HG02973 (cell line): Measurements from ENCODE around the gene AKAP8L.
"Not testable (repeated sequence)": the region's sequence is repeated elsewhere in the genome, so short reads cannot be mapped to it uniquely, and the experiment has no call there.

ENCODE experiments used
- ATAC-seq: cut with Tn5 transposase; IDR thresholded peaks from one replicate; pipeline ENCODE4 v1.9.1; 2021; ENCODE audit warnings: moderate library complexity; ENCODE audit not compliant: unreplicated experiment

Gene AKAP8L

GRCh38 chr19:15419413-15420025 lies 731 bp upstream of the AKAP8L start:
- ATAC-seq = no peak

DNA sequence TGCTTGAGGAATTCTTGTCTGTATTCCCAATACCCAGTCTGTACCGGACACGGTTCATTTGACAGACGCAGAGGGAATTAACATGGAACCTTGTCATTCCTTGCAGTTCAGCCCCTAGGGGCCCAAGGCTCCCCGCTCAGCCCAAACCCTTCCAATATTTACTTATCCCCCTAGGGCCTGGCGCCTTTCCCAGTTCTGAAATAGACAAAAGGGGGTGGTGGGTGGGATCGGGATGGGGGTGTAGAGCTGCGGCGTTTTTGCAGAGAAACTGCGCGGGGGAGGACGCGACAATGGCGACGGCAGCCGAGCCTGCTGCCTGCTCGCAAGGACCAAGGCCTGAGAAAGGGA lies 583 bp downstream of the AKAP8L start:
- ATAC-seq = no peak

- no peak for ATAC-seq
These were observed 1.1 kb downstream of the AKAP8L start for GRCh38 chr19:15417699-15418098.

DNA sequence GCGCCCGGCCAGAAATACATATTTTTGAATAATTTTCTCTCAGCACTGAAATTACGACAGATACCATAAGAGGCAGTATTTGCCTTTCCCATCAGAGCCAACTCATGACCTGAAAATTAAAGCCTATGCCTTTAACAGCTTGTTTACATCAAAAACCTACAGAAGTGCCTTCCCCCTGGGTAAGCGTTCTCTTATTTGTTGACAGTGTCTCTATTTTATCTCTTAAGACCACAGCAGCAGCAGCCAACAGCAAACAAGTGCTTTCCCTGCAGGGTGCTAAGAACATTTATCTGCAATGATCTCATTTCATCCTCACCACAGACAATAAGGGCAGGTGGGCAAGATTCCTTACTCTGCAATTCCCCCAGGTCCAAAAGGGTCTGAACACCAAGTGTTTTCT lies 6.0 kb downstream of the AKAP8L start:
- no peak for ATAC-seq

DNA sequence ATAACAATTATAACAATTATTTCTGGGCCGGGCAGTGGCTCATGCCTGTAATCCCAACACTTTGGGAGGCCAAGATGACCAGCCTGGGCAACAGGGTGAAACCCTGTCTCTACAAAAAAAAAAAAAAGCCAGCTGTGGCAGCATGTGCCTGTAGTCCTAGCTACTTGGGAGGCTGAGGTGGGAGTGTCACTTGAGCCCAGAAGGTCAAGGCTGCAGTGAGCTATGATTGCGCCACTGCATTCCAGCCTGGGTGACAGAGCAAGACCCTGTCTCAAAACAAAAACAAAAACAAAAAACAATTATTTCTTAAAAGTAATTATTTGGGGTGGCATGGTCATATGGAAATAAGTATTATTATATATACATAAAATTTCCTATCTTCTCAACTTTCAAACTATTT lies 7.4 kb downstream of the AKAP8L start:
- not testable (repeated sequence) for ATAC-seq

- ATAC-seq = no peak
These were observed 14.0 kb downstream of the AKAP8L start for GRCh38 chr19:15404780-15405211.

- no peak for ATAC-seq
These were observed 14.6 kb downstream of the AKAP8L start for GRCh38 chr19:15404097-15404779.

GRCh38 chr19:15403151-15403531 lies 15.6 kb downstream of the AKAP8L start:
- ATAC-seq = no peak

GRCh38 chr19:15402411-15403150 lies 16.2 kb downstream of the AKAP8L start:
- no peak for ATAC-seq

DNA sequence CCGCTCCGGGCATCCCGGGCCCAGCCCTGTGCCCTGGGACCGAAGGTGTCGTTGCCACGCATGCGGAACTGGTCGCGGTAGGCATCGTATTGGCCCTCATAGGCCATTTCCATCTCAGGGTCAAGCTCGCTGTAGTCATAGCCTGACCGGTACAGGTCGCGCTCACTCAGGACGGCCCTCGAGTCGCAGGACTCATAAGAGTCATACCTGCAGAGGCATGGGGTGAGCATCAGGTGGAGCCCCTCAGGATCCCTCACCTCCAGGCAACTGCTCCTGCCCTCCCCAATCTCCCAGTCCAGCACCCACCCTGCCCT lies 17.4 kb downstream of the AKAP8L start:
- no peak for ATAC-seq

- no peak for ATAC-seq
These were observed 18.0 kb downstream of the AKAP8L start for GRCh38 chr19:15400521-15401396.

- ATAC-seq = no peak
These were observed 19.2 kb downstream of the AKAP8L start for GRCh38 chr19:15399635-15400034.

DNA sequence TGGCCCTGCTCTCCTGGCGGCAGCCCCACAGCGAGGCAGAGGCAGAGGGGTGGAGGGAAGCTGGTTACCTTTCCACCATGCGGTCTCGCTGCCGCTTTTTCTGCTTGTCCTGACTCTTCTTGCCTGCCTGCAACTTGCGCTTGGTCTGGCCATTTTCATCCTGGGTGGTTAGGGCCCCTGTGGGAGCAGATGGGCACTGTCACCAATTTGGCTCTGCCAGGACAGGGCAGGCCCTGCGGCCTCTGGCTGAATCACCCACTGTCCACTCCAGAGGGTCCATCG lies 19.6 kb downstream of the AKAP8L start:
- no peak for ATAC-seq

GRCh38 chr19:15398501-15399233 lies 20.1 kb downstream of the AKAP8L start:
- ATAC-seq = no peak

DNA sequence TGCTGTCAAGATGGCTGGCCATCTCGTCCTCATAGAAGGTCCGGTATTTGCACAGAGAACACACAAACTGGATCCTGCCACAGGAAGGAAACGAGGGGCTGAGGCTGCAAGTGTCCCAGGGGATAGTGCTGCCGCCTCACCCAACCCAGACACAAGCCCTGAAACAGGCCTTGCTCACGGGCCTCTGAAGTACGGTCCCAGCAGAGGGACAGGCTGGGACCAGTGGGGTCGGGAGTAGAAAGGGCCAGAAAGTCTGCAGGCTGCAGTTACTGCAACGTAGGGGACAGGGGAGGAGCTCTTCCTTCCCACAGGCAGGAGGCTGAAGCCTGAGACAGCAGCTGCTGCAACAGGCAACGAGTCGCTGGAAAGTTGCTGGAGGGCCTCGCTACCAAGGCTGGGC lies 21.0 kb downstream of the AKAP8L start:
- no peak for ATAC-seq

GRCh38 chr19:15397236-15397635 lies 21.6 kb downstream of the AKAP8L start:
- no peak for ATAC-seq

- no peak for ATAC-seq
These were observed 22.4 kb downstream of the AKAP8L start for GRCh38 chr19:15396436-15396835.

DNA sequence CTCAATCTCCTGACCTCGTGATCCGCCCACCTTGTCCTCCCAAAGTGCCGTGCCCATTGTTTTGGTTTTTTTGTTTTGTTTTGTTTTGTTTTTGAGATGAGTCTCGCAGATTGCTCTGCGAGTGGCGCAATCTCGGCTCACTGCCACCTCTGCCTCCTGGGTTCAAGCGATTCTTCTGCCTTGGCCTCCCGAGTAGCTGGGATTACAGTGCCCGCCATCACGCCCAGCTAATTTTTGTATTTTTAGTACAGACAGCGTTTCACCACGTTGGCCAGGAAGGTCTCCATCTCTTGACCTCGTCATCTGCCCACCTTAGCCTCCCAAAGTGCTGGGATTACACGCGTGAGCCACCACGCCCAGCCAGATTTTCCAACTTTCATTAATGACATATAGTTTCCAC lies 23.5 kb downstream of the AKAP8L start:
- not testable (repeated sequence) for ATAC-seq

DNA sequence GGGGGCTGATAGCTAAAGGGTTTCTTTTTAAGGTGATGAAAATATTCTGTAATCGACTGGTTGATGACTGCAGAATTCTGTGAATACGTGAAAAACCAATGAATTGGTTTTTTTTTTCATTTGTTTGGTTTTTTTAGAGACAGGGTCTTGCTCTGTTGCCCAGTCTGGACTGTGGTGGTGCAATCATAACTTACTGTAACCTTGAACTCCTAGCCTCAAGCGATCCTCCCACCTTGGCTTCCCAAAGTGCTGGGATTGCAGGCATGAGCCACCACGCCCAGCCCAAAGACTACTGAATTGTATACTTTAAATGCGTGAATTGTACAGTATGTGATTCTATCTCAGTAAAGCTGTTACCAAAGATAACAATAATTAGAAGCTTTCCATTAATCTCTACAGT lies 24.4 kb downstream of the AKAP8L start:
- ATAC-seq = no peak

DNA sequence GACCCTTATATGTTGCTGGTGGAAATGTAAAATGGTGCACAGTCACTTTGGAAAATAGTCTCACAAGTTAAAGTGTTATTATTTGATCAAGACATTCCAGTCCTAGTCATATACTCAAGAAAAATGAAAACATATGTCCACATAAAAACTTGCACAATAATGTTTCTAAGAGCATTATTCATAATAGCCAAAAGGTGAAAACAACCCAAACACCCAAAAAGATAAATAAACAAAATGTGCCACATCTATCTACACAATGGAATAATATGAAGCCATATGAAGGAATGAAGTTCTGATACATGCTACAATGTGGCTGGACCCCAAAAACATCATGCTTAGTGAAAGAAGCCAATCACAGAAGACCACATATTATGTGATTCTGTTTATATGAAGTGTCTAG lies 24.8 kb downstream of the AKAP8L start:
- ATAC-seq = no peak

GRCh38 chr19:15390814-15391213 lies 28.0 kb downstream of the AKAP8L start:
- ATAC-seq = no peak
